AG04450 (cell line): ENCODE data around the gene SWT1. TPM values are rescaled to one million over a fixed set of nuclear protein-coding genes. Genes with fewer than 3 reads are reported as not detected.

Source experiments
- CTCF ChIA-PET: fragments of 300-600, 350-600 bp; formaldehyde crosslinking; extraction: SDS; loops from one replicate; lab custom pipeline; 2022; ENCODE audit warnings: antibody characterized with exemption, inconsistent platforms; lab: Charles Lee
- POLR2A ChIA-PET: fragments of 350-600 bp; formaldehyde crosslinking; extraction: SDS; loops from one replicate; lab custom pipeline; 2021; ENCODE audit warnings: antibody characterized with exemption, inconsistent platforms; lab: Yijun Ruan, JAX
- DNase-seq: peaks from one replicate; pipeline ENCODE4 v3.0.0-alpha.2; 2011; ENCODE audit warnings: low read depth, low spot score
- H3K27ac ChIP-seq: one replicate; pipeline ENCODE4 v1.5.1; 2012; ENCODE audit warnings: low read depth, low read length, control low read depth
- H3K27me3 ChIP-seq: one replicate; pipeline ENCODE4 v1.6.0; 2012; ENCODE audit warnings: low read length; ENCODE audit not compliant: control insufficient read depth, insufficient read depth
- H3K4me3 ChIP-seq: 2 replicates; pipeline ENCODE4 v1.5.1; 2011; ENCODE audit warnings: mild to moderate bottlenecking, low read depth, low read length, control low read depth
- H3K9me3 ChIP-seq: 2 replicates; pipeline ENCODE4 v1.5.1; 2012; ENCODE audit warnings: low read length; ENCODE audit not compliant: control insufficient read depth, insufficient read depth
- CTCF ChIP-seq: IDR thresholded peaks from 2 replicates; pipeline ENCODE4 v1.5.1; 2011; ENCODE audit warnings: low read depth, low read length, control low read depth, inconsistent platforms
- polyA plus RNA-seq: library from polyadenylated mRNA; depleted of rRNA; stranded (reverse); fragments of >200 nt; gene quantifications from 2 replicates; pipeline ENCODE4 v1.2.3, GENCODE V29; 2011

SWT1 gene
- polyA plus RNA-seq, 1 experiment, result 3.6 TPM

- Histone ChIP-seq H3K27me3 (no peaks in the 10 kb centered on the region), H3K27ac (no peak overlapping the region), H3K9me3 (no peaks in the 10 kb centered on the region), H3K4me3 (no peak overlapping the region)
- TF ChIP-seq CTCF, result no peak
- DNase-seq, result peak; percentile 10
- POLR2A ChIA-PET, result no interaction called here
- CTCF ChIA-PET, result interaction anchor here (0.6 to 1.6 kb wide), 4 partner anchors 14 to 339 kb away, joined by 3 to 7 read pairs (median 6); no protein-coding TSS in a partner anchor
Measured at GRCh38 chr1:185144233-185144632, 12.7 kb upstream of the SWT1 start.

DNA sequence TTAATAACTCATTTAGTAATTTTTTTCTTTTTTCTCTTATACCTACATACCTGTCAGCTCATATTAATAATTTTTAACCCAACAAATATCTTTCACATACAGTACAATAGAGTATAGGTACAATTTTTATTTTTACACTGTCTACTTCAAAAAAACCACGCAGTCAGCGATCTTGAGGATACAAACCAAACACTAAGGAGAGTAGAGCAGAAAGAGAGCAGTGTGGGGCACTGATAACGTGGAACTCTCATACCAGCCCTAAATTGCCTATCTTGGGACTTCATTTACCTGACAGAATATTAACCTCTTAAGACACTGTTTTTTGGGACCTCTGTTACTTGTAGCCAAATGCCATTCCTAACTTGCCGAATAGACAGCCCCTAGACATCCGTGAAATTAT is 5.8 kb upstream of the SWT1 start:
- Histone ChIP-seq H3K27ac (no peak overlapping the region), H3K4me3 (no peak overlapping the region), H3K9me3 (no peaks in the 10 kb centered on the region; the same call in 1 of the 2 replicates), H3K27me3 (no peaks in the 10 kb centered on the region)
- ChIA-PET POLR2A (no interaction called here), CTCF (interaction anchor here (1.4 kb wide), 1 partner anchor 19 kb away, joined by 6 read pairs; no protein-coding TSS in a partner anchor)
- DNase-seq, result no peak
- TF ChIP-seq CTCF, result no peak

DNA sequence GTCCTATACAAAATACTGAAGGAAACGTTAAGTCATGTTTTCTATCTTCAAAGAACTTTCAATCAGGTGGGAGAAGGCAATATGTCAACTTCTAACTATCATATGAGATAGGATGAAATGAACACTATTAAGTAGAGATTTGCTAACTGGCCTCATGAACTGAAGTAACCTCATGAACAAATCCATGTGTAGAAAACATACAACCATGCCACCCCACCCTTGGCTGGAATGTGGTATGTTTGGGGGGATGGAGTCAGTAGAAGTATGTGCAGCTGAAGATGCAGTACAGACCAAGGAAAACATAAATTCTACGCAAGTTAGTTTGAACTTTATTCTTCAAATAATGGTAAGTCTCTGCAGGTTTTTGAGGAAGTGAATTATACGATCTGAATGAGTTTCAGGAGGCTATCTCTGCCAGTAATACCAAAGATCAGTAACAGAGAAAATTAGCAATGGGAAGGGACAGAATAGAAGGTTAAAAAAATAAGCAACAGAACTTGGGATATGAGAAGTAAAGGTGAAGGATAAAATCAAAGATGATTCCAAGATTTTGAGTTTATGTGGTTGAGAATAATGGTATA is 4.7 kb upstream of the SWT1 start:
- Histone ChIP-seq H3K9me3 (no peaks in the 10 kb centered on the region; the same call in 1 of the 2 replicates), H3K4me3 (no peak overlapping the region), H3K27ac (no peak overlapping the region), H3K27me3 (no peaks in the 10 kb centered on the region)
- DNase-seq, result no peak
- no peak for TF ChIP-seq CTCF
- POLR2A ChIA-PET, result no interaction called here
- CTCF ChIA-PET, result no interaction called here

DNA sequence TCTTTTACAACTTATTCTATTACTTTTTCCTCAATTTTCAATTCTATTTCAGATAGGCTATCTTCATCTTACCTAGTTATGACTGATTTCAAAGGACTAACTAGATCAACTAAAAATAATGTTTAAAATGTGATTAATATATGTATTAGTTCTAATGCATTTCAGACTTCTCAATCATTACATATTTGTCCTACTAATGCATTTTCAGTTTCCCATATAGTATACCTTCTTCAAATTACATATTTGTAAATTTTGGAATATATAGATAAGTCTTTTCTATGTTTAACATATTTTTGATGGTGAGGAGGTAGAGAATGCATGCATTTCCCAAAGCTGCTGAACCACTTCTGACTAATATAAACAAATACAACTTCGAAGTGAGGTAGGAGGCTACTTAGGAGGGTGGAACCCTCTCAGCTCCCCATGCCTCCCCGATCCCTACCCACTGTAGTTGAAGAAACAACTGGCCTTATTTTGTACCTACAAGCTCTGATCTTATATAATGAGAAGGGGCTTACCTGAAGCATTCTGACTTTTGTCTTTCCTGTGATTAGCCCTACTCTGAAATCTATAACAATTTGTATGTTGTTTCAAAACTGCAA is 2.0 kb upstream of the SWT1 start:
- Histone ChIP-seq H3K9me3 (no peaks in the 10 kb centered on the region; the same call in 1 of the 2 replicates), H3K27ac (no peak overlapping the region), H3K27me3 (no peaks in the 10 kb centered on the region), H3K4me3 (peak overlapping the region; percentile 76; the same call in 1 of the 2 replicates)
- DNase-seq, result no peak
- no peak for TF ChIP-seq CTCF
- ChIA-PET POLR2A (no interaction called here), CTCF (interaction anchor here (1.2 to 2.6 kb wide), 2 partner anchors 15 to 526 kb away, joined by 3 to 9 read pairs; no protein-coding TSS in a partner anchor)

DNA sequence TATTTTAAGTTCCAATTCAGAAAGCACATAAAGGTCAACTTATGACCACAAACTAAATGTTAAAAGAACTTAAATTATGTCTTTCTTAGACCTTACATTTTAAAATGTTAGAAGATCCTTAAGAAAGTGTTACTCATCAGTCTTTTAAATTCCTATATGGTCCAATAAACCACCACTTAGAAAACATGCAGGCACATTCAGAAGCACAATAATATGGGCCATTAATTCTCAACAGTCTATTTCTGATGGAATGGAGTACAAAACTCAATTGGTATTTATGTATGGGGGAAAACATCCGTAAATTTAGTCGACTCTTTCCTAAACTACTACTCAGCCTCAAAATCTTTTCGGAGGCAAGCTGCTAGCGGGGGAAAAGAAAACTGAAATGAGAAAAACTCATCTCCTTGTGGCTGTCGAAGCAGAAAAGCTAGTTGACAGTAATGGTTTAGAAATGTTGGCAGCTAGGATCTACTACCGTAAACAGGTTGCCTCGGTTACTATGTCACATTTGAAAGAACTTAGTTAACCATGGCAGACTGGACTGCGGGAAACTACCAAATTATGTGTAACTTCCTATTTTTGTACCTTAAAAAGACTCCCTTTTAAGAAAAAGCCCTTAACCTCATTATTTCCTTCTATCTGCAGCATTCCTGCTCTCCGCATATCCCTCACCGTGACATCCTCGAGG is 1.2 kb upstream of the SWT1 start:
- peak overlapping the region; percentile 76 for H3K4me3 ChIP-seq
- CTCF ChIA-PET, result interaction anchor here (0.7 to 2.6 kb wide), 2 partner anchors 14 to 191 kb away, joined by 5 to 9 read pairs; no protein-coding TSS in a partner anchor
- POLR2A ChIA-PET, result interaction anchor here (0.5 kb wide), 1 partner anchor 1097 kb away, joined by 3 read pairs; no protein-coding TSS in a partner anchor
- TF ChIP-seq CTCF, result no peak
- no peaks in the 10 kb centered on the region for H3K27me3 ChIP-seq
- H3K9me3 ChIP-seq, result no peaks in the 10 kb centered on the region; the same call in 1 of the 2 replicates
- no peak for DNase-seq
- H3K27ac ChIP-seq, result peak overlapping the region; percentile 97
